Right lobe of liver (tissue), 6 donors: ENCODE results near the gene BTBD1. TPM values are rescaled to one million over a fixed set of nuclear protein-coding genes. Genes with fewer than 3 reads are reported as not detected.

Experiments
- ATAC-seq, 4 donors: fragments of 200-7000 bp; cut with Tn5 transposase; one replicate each; pipeline ENCODE4 v1.9.1; 2020; ENCODE audit warnings: mild to moderate bottlenecking in 4 of 4, moderate library complexity in 4 of 4
- DNase-seq, 3 donors: peaks; one replicate each; pipeline ENCODE4 v3.0.0-alpha.2; 2020
- H3K27ac ChIP-seq, 3 donors: fragments of 200-600 bp; one replicate each; pipeline ENCODE4 v1.8.0; 2022
- H3K27me3 ChIP-seq, 2 donors: fragments of 200-600 bp; one replicate each; pipeline ENCODE4 v1.8.0; 2022
- H3K36me3 ChIP-seq, 4 donors: fragments of 200-600 bp; sonication (generic) in 1 of 4; one replicate each; pipeline versions ENCODE4 v1.5.1 to v1.8.0; 2017 to 2022; ENCODE audit warnings: control low read depth in 1 of 4
- H3K4me1 ChIP-seq, 4 donors: fragments of 200-600 bp; sonication (generic) in 1 of 4; one replicate each; pipeline versions ENCODE4 v1.5.1 to v1.8.0; 2017 to 2022; ENCODE audit warnings: control low read depth in 1 of 4
- H3K4me3 ChIP-seq, 3 donors: fragments of 200-600 bp; one replicate each; pipeline ENCODE4 v1.8.0; 2022
- H3K9me3 ChIP-seq, 4 donors: fragments of 200-600 bp; sonication (generic) in 1 of 4; one replicate each; pipeline versions ENCODE4 v1.5.1 to v1.8.0; 2017 to 2022; ENCODE audit warnings: control low read depth in 1 of 4
- POLR2A ChIP-seq: fragments of 450-650 bp; IDR thresholded peaks from one replicate; pipeline ENCODE4 v1.6.1; 2017; ENCODE audit warnings: antibody characterized with exemption, mild to moderate bottlenecking
- WGBS: methylation state at CpG from one replicate; pipeline ENCODE4 v1.1.6; 2018; ENCODE audit warnings: low coverage, low lambda C conversion rate; ENCODE audit not compliant: insufficient coverage; ENCODE audit errors: missing lambda C conversion rate; 5-methylcytosine and 5-hydroxymethylcytosine counted together
- intact Hi-C, 2 donors: fragments of 100-400 bp; cut with DNase I; formaldehyde crosslinking; loops; one replicate each; pipeline versions ENCODE4 v1.11.2 to v1.14.1; 2022
- total RNA-seq, 6 experiments: library from RNA; depleted of rRNA in 2 of 6; stranded (reverse); fragments of >200 nt in 2 of 6; fragmentation: NEBNext Ultra II Directional in 3 of 6; extraction: Animal tissue kit (Norgen Biotek cat#: 25700) in 3 of 6; gene quantifications; one replicate each; pipeline versions ENCODE4 v1.1.0 to v1.2.4, GENCODE V29; 2016 to 2023
- TF ChIP-seq, protein P1 (sequence below), 4 donors: fragments of 200-600 bp in 3 of 4; fragments of 450-650 bp in 1 of 4; IDR thresholded peaks; one replicate each; pipeline versions ENCODE4 v1.5.1 to v1.8.0; 2016 to 2022; ENCODE audit warnings: antibody characterized with exemption in 4 of 4, mild to moderate bottlenecking in 2 of 4
- donor health status: DM: no; HTN: yes; CAD: no.
- donor health status: DM: no; HTN: no; CAD: no.
- donor health status: DM: no; HTN: no; CAD: no.
- donor health status: DM: no; HTN: yes; CAD: no.
- donor health status: DM: no; HTN: yes; CAD: no.

The BTBD1 gene
- total RNA-seq, 6 experiments from 2014 or later: 15.7 to 49.9 (median 24.2) TPM

GRCh38 chr15:83057002-83057401 lies 10.1 kb downstream of the BTBD1 start:
- DNase-seq: no peak
- Histone ChIP-seq H3K9me3 (no peaks in the 10 kb centered on the region), H3K4me3 (no peak overlapping the region), H3K27me3 (no peaks in the 10 kb centered on the region), H3K4me1 (no peaks in the 10 kb centered on the region), H3K27ac (no peak overlapping the region), H3K36me3 (peaks cover 0 to 25% (median 4%) of the 10 kb centered on the region in 4 donors)
- TF ChIP-seq POLR2A: no peak
- TF ChIP-seq, protein P1, sequence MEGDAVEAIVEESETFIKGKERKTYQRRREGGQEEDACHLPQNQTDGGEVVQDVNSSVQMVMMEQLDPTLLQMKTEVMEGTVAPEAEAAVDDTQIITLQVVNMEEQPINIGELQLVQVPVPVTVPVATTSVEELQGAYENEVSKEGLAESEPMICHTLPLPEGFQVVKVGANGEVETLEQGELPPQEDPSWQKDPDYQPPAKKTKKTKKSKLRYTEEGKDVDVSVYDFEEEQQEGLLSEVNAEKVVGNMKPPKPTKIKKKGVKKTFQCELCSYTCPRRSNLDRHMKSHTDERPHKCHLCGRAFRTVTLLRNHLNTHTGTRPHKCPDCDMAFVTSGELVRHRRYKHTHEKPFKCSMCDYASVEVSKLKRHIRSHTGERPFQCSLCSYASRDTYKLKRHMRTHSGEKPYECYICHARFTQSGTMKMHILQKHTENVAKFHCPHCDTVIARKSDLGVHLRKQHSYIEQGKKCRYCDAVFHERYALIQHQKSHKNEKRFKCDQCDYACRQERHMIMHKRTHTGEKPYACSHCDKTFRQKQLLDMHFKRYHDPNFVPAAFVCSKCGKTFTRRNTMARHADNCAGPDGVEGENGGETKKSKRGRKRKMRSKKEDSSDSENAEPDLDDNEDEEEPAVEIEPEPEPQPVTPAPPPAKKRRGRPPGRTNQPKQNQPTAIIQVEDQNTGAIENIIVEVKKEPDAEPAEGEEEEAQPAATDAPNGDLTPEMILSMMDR (IDR thresholded peaks at IDR 0.05): no peak
- intact Hi-C loops: no loop called here
- WGBS: 64% methylated on average over 1 of the region's 1 CpG
- ATAC-seq: no peak

DNA sequence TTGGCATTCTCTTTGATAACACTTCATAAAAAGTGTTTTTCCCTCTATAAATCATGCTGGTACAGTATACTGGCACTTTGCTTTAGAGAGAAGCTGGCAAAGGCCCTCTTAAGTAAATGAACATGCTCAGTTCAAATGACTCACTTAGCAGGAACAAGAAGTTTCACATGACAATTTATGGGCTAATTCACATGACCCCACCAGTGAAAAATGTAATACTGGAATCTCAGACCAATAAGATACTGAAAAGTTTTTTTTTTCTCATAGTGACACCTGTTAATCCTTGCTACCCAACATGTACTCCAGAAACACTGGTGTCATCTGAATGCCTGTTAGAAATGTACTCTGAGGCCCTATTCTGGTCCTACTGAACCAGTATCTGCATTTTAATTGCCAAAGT lies 13.9 kb downstream of the BTBD1 start:
- Histone ChIP-seq H3K36me3 (peaks cover 0 to 39% (median 4%) of the 10 kb centered on the region in 4 donors), H3K27me3 (no peaks in the 10 kb centered on the region), H3K27ac (no peak overlapping the region), H3K4me1 (no peaks in the 10 kb centered on the region), H3K4me3 (no peak overlapping the region), H3K9me3 (no peaks in the 10 kb centered on the region)
- no peak for DNase-seq
- no peak for TF ChIP-seq POLR2A
- TF ChIP-seq, protein P1 (IDR thresholded peaks at IDR 0.05): no peak
- peak in 1 of 4 donors; percentile 52 for ATAC-seq
- intact Hi-C loops: no loop called here

DNA sequence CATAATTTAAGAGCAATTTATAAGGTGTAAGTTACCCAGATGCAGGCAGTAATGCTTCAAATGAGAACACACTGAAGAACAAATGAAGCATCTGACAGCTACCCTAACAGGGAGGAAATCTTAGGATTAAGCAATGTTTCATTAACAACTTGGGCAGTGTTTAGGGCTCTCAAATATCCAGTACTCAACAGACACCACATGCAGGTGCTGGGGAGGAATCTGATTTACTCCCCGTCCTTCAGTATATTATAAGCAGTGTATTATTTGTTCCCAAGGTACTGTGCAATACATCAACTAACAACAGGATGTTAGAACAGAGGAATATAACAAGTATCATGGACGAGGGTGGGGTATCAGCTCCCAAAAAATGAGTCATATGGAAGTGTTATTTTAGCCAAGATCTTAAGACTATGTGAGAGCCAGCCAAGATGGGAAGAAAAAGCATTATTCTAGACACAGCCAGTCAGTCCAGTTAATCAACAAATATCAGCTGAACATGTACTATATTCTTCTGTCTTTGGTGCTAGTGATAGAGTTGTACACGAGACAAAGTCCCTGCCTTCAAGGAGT lies 20.4 kb downstream of the BTBD1 start:
- H3K27me3 ChIP-seq: no peaks in the 10 kb centered on the region
- TF ChIP-seq, protein P1 (IDR thresholded peaks at IDR 0.05): no peak
- no peak for TF ChIP-seq POLR2A
- H3K9me3 ChIP-seq: no peaks in the 10 kb centered on the region
- no peak for DNase-seq
- intact Hi-C loops: no loop called here
- 53% methylated on average over 3 of the region's 3 CpGs for WGBS
- peaks cover 0 to 22% (median 5%) of the 10 kb centered on the region in 4 donors for H3K36me3 ChIP-seq
- H3K27ac ChIP-seq: no peak overlapping the region
- no peak overlapping the region for H3K4me3 ChIP-seq
- no peak for ATAC-seq
- no peaks in the 10 kb centered on the region for H3K4me1 ChIP-seq

DNA sequence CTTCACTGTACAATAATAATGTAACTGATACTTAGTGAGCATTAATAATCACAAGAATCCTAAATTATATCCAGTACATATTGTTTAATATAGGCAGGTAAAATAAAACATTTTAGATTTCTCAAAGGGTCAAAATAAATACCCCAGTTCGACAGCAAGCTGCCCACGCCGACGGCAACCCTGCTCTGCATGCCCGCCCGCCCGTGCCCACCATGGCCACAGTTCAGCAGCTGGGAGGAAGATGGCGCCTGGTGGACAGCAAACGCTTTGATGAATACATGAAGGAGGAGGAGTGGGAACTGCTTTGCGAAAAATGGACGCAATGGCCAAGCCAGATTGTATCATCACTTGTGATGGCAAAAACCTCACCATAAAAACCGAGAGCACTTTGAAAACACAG lies 22.9 kb downstream of the BTBD1 start:
- Histone ChIP-seq H3K9me3 (no peaks in the 10 kb centered on the region), H3K36me3 (peaks cover 0 to 33% (median 20%) of the 10 kb centered on the region in 4 donors), H3K27ac (no peak overlapping the region), H3K27me3 (no peaks in the 10 kb centered on the region), H3K4me3 (no peak overlapping the region), H3K4me1 (no peaks in the 10 kb centered on the region)
- DNase-seq (no peak), ATAC-seq (no peak)
- WGBS: 97% methylated on average over 11 of the region's 12 CpGs
- no peak for TF ChIP-seq POLR2A
- TF ChIP-seq, protein P1 (IDR thresholded peaks at IDR 0.05): no peak
- intact Hi-C loops: no loop called here

- no peak overlapping the region for H3K4me3 ChIP-seq
- H3K27me3 ChIP-seq: no peaks in the 10 kb centered on the region
- H3K4me1 ChIP-seq: no peaks in the 10 kb centered on the region
- TF ChIP-seq POLR2A: no peak
- TF ChIP-seq, protein P1 (IDR thresholded peaks at IDR 0.05): no peak
- DNase-seq: no peak
- H3K9me3 ChIP-seq: no peaks in the 10 kb centered on the region
- no peak for ATAC-seq
- no peak overlapping the region for H3K27ac ChIP-seq
- intact Hi-C loops: no loop called here
- H3K36me3 ChIP-seq: peaks cover 0 to 26% (median 16%) of the 10 kb centered on the region in 4 donors
- 50% methylated on average over 1 of the region's 1 CpG for WGBS
These were observed 27.8 kb downstream of the BTBD1 start for GRCh38 chr15:83039206-83039605.
